ENCODE measurements around the gene KCNA3. TPM values are rescaled to one million over a fixed set of nuclear protein-coding genes. Genes with fewer than 3 reads are reported as not detected.
A peak's percentile ranks its signal among the peaks of the same experiment; 100 is the strongest.

Gene KCNA3
- total RNA-seq (2014; rRNA removed; shearing (Covaris generic)): 0.12 and 0.29 TPM in 2 replicates

DNA sequence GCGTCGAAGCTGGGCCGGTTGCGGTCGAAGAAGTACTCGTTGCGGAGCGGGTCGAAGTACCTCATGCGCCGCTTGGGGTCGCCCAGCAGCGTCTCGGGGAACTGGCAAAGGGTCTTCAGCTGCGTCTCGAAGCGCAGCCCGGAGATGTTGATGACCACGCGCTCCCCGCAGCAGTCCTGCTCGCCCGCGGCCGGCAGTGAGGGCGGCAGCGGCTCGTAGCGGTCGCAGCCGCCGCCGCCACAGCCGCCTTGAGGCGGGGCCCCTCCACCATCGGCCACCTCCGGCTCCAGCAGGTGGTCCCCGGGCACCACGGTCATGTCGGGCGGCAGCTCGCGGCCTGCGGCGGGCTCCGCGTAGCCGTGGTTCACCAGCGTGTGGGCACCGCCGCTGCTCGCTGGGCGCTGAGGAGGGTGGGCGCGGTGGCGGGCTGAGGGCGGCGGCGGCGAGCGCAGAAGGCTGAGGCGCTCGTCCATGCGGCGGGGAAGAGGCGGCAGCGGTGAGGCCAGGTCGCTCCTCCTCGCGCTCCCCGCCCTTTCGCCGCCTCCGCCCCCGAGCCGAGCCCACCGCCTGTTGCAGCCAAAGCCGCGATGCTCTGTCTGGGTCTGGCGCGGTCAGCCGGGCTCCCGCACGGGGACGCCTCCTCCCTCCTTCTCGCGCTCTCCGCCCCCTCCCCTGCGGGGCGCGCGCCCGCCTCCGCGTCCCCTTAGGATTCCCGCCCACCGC is at the start of gene KCNA3:
TSS of gene KCNA3 (minus strand) at position 604 of the 723 bp plus-strand sequence. CDS start at position 473, 131 bp downstream.
- DNase-seq (ENCODE audit: low read depth): peak; percentile 69

- no peak for DNase-seq (ENCODE audit: low read depth)
Measured at GRCh38 chr1:110722807-110723206, 48.1 kb upstream of the KCNA3 start.

DNA sequence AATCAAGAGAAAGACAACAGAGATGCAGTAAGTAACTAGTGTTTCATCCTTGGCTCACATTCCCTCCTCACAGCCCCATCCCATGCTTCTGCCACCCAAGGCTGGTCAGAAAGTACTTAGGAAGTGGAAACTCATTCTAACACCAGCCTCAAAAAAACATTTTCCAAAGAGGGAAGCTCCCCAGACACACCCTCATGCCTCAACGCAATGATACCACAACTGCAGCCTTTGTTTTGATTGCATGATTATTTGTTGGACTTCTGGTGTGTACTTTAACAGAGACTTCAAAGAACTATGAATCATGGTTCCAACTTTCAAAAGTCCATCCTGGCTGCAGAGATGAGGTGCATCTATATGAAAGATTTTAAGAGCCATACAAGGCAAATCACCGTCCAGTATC is 45.2 kb upstream of the KCNA3 start:
- no peak for DNase-seq (ENCODE audit: low read depth)

DNA sequence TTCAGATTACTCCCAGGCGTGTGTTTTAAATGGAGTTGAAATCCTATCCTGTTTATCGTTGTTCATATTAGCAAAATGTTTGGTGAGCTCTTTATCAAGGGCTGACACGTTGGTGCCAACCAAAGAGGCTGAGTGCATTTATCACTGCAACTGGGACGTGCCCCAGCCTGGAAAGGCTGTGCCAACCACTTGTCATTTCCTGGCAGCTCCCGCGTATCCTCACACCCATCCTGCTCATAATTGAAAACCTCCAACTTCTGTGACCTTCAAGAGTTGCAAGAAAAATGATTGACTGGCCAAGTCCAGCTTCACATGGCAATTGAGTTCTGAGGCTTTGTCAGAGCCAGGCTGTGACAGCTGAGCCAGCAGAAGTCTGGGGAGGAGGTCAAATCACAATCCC is 43.7 kb upstream of the KCNA3 start:
- DNase-seq (ENCODE audit: low read depth): no peak

DNA sequence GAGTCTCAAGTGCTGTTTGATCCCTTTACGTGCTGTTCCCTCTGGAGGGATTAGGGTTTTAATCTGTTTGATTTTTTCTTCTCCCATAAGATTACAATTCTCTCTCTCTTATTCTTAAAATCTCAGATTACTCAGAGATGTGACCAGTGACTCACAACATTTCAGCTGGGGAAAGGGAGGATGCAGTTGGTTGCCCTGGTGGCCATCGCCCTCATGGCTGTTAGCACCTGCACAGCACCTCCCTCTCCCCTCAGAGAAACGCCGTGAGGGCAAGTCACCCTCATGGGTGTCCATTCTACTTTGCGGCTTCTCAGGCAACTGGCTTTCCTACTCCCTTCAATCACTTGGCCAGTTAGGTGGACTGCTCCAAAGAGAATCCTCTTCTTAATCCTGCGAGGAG is 42.4 kb upstream of the KCNA3 start:
- DNase-seq (ENCODE audit: low read depth): no peak

GRCh38 chr1:110714374-110714995 is 39.7 kb upstream of the KCNA3 start:
- DNase-seq (ENCODE audit: low read depth): no peak

GRCh38 chr1:110713221-110713620 is 38.5 kb upstream of the KCNA3 start:
- no peak for DNase-seq (ENCODE audit: low read depth)

- no peak for DNase-seq (ENCODE audit: low read depth)
Measured at GRCh38 chr1:110710314-110710713, 35.6 kb upstream of the KCNA3 start.

- DNase-seq (ENCODE audit: low read depth): no peak
Measured at GRCh38 chr1:110708974-110709440, 34.3 kb upstream of the KCNA3 start.

GRCh38 chr1:110707232-110707631 is 32.5 kb upstream of the KCNA3 start:
- no peak for DNase-seq (ENCODE audit: low read depth)

DNA sequence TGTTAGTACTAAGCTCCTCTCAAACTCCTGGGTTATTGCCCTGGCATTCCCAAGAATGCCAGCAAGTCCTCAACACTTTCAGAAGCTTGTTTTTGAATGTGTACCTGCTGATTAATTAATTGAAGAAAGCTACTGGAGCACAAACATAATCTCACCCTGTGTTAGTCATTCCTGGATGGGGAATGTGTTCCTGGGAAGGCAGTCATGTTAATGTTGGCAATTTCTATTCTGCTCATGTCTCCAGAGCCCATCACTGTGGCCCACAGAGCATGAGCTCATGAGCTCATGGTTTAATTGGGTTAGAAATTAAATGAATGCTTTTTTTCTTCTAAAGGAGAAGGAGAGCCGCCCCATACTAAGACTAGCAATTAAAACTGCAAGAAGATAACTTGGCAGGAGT is 31.9 kb upstream of the KCNA3 start:
- no peak for DNase-seq (ENCODE audit: low read depth)

DNA sequence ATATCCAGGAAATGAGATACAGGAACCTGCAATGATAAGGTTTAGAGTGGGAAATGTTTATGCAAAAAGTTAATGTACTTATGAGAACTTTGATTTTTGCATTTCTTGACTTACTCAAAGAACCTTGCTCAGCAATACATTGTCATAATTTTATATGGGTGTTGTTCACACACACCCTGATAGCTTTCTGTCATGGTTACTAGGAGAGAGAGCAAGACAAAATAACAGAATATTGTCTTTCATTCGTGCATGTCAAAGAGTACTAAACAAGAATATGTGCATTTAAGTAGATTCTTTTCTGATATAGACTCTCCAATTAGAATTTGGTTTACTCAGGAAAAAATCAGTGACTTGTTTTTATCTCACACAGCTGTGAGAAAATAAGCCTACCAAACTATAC is 27.5 kb upstream of the KCNA3 start:
- DNase-seq (ENCODE audit: low read depth): no peak

DNA sequence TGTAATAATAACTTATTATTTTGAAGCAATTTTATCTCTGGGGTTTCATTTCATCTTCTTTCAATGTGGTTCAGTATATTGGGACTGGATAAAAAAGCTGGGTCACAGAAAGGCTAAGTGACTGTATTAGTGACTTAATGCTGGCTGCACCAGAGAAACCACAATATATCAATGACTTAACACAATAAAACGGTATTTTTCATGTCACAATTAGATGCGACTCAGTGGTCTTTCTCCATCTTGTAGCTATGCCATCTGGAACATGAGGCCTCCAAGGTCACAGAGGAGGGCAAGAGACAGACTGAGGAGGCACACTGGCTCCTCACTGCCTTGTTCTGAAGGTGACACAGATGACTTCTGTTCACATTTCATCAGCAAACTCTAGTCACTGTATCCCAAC is 26.0 kb upstream of the KCNA3 start:
- no peak for DNase-seq (ENCODE audit: low read depth)

DNA sequence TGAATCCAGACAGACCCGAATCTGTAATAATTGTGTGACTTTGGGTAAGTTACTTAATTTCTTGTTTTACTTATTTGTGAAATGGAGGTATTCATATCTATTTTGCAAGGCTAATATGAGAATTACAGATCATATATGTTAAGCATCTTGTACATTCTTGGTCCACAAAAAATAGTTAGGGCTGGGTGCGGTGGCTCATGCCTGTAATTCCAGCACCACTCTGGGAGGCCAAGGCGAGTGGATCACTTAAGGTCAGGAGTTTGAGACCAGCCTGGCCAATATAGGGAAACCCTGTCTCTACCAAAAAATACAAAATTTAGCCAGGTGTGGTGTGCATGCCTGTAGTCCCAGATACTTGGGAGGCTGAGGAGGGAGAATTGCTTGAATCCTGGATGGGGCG is 22.9 kb upstream of the KCNA3 start:
- no peak for DNase-seq (ENCODE audit: low read depth)

- DNase-seq (ENCODE audit: low read depth): no peak
Measured at GRCh38 chr1:110696818-110697217, 22.1 kb upstream of the KCNA3 start.

DNA sequence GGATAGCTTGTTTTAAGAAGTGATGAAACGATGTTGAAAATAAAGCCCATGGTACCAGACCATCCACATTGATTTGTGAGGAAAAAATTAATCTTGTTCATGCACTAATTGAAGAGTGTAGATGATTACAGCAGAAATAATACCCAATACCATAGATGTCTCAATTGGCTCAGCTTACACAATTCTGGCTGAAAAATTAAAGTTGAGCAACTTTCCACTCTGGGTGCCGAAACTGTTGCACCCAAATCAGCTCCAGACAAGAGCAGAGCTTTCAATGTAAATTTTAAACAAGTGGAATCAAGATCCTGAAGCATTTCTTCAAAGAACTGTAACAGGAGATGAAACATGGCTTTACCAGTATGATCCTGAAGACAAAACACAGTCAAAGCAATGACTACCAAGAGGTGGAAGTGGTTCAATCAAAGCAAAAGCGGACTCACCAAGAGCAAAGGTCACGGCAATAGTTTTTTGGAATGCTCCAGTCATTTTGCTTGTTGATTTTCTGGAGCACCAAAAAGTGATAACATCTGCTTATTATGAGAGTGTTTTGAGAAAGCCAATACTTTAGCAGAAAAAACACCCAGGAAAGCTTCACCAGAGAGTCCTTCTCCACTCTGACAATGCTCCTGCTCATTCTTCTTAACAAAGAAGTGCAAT is 16.1 kb upstream of the KCNA3 start:
- DNase-seq (ENCODE audit: low read depth): no peak

DNA sequence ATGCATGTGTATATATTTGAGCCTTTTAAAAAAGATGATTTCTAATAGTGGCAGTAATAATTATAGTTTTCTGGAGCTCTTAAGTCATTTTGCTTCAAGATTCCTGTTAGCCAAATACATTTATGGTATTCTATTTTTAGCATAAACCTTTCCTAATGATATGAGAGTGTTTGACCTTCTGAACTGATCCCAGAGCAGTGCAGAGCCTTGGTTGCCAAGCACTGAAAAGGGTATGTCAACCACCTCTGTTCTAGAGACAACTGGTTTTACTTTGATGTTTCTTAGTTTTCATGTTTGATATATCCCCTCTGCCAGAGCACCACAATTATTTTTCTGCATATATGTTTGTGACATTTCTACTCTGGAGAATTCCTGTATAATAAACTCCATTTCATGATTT is 15.1 kb upstream of the KCNA3 start:
- no peak for DNase-seq (ENCODE audit: low read depth)

DNA sequence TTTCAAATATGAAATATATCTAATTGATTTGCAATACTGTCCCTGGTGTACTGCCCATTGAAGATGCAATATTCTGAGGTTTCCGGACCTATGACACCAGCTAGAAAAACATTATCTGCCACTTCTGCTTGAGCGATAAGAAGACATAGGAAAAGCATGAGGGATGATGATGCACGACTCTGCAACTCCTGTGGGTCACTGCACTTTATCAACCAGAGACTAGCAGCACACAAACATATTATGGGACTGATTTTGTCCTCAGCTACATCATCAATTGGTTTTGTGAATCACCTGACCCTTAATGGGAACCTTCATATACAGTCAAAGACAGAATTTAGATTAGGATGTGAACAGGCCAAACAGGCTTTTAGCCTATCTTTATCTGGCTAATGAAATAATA is 13.8 kb upstream of the KCNA3 start:
- no peak for DNase-seq (ENCODE audit: low read depth)

DNA sequence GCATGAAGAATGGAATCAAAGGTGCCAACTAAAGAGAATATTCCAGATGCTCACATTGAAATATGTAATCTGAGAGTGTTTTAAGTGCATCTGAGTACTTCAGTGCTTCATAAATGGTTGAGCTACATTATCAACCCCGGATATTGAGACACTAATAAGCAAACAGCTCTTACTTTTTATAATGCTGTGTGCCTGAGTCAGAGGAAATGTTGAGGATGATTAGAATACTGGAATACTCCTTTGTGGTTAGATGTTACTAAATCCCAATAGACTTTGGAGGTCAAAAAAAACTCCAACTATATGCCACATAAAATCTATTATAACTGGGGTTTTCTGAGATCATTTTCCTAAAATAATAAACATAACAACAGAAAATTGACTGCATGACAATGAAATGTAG is 12.5 kb upstream of the KCNA3 start:
- DNase-seq (ENCODE audit: low read depth): peak; percentile 63

- no peak for DNase-seq (ENCODE audit: low read depth)
Measured at GRCh38 chr1:110686188-110686587, 11.4 kb upstream of the KCNA3 start.

DNA sequence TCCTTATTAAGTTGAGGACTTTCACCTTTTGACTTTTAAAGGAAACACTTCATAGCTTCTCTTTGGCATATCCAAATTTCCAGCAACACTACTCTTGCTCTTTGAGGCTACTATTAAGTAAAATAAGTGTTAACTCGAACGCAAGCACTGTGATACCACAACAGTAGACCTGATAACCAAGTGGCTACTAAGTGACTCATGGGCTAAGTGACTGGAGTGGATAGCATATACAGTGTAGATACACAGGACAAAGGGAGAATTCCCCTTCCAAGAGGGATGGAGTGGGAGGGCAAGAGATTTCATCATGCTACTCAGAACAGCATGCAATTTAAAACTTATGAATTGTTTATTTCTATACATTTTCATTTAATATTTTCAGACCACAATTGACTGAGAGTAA is 9.8 kb upstream of the KCNA3 start:
- DNase-seq (ENCODE audit: low read depth): peak; percentile 63

- DNase-seq (ENCODE audit: low read depth): no peak
Measured at GRCh38 chr1:110682898-110683297, 8.2 kb upstream of the KCNA3 start.
